HG03135 (cell line): ENCODE results near the gene CHRNA4.

Experiments
- ATAC-seq: cut with Tn5 transposase; IDR thresholded peaks from one replicate; pipeline ENCODE4 v1.9.1; 2021; ENCODE audit warnings: mild to moderate bottlenecking, moderate library complexity; ENCODE audit not compliant: unreplicated experiment

CHRNA4 gene

DNA sequence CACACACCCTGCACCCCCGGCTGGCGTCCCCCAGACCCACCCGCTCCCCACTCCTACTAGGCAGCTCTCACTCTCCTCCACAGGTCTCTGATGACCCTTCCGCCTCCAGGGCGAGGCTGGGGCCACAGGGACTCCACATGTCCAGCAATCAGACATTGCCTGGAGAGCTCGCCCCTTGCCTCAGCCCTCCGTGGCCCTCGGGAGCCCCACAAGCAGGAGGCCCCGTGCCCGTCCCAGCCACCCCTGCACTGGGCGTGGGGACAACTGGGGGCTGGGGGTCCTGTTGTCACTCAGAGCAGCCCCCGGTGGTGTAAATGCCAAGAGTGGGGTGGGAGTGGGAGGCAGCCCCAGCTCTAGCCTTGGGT, 66.6 kb downstream of the CHRNA4 start:
- no peak for ATAC-seq

- ATAC-seq, result no peak
Measured at GRCh38 chr20:63293871-63294535, 67.1 kb downstream of the CHRNA4 start.

DNA sequence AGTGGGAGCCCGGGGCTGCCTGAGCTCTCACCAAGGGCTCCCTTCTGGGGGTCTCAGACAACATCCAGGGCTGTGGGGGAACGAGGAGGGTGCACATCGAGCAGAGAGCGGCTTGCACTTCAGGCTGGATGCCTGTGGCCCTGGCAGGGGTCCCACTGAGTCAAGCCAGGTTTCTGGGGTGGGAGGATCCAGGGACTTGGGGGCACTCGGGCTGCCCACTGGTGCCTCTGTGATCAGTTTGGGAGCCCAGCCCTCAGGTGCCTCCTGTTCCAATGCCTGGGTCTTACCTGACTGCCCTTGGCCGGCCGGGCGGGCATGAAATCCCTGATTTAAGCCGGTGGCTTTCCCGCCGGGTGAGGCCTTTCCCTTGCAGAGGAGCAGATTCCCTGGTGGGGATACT, 67.7 kb downstream of the CHRNA4 start:
- no peak for ATAC-seq
